ENCODE data around the gene SNX8. TPM values are rescaled to one million over a fixed set of nuclear protein-coding genes. Genes with fewer than 3 reads are reported as not detected.

The SNX8 gene
- total and polyA plus RNA-seq, 2 of the 4 experiments (the other 2 are of a cell fraction), result 7.7 to 55.9 TPM

GRCh38 chr7:2331707-2332106 lies 17.5 kb upstream of the SNX8 start:
- dilution Hi-C loops (cut with HindIII; ENCODE audit: low sequenced_read_pairs, unreplicated experiment) (no loop called here), intact Hi-C loops (cut with micrococcal nuclease) (no loop called here), in situ Hi-C loops (cut with MboI; ENCODE audit: low sequenced_read_pairs) (no loop called here)
- H3K18ac ChIP-seq (ENCODE audit: low read depth, low read length), result no peak overlapping the region
- no peak overlapping the region for H3K23ac ChIP-seq (ENCODE audit: low read depth, low read length)
- H3K79me1 ChIP-seq (ENCODE audit: low read depth in 1 of 2, low read length in 2 of 2), result no peaks in the 10 kb centered on the region
- H4K20me1 ChIP-seq (ENCODE audit: insufficient read depth, low read length), result no peaks in the 10 kb centered on the region
- CTCF ChIA-PET, result interaction anchor here (1.9 kb wide), 1 partner anchor 16 kb away, joined by 4 read pairs; no protein-coding TSS in a partner anchor
- H2AK5ac ChIP-seq (ENCODE audit: low read depth, low read length), result no peak overlapping the region
- BruUV-seq (replicated peaks), result no TSS peak
- H2BK5ac ChIP-seq (ENCODE audit: low read depth, low read length, poor library complexity, severe bottlenecking), result no peak overlapping the region
- ATAC-seq (ENCODE audit: low read depth) (no peak), DNase-seq (no peak)
- H3K4ac ChIP-seq (ENCODE audit: low read depth, low read length), result no peak overlapping the region
- H3K14ac ChIP-seq (replicated peaks; ENCODE audit: low read depth, low read length), result no peak overlapping the region
- no peak overlapping the region for H4K8ac ChIP-seq (ENCODE audit: low read depth in 2 of 2, low read length in 2 of 2)
- no peaks in the 10 kb centered on the region for H3K9me1 ChIP-seq (ENCODE audit: insufficient read depth, low read length)
- no peak overlapping the region for H2BK15ac ChIP-seq (ENCODE audit: low read depth, low read length)
- TF ChIP-seq MXI1 (IDR thresholded peaks at IDR 0.05; ENCODE audit: borderline replicate concordance, low read depth, low read length) (no peak), POLR2A (IDR thresholded peaks at IDR 0.05; ENCODE audit: low read depth, low read length) (no peak), MAFK (IDR thresholded peaks at IDR 0.05; ENCODE audit: low read depth, low read length) (no peak), FOS (IDR thresholded peaks at IDR 0.05; ENCODE audit: low read depth, low read length) (no peak), NFE2L2 (IDR thresholded peaks at IDR 0.05; ENCODE audit: low read depth, low read length) (no peak), MAZ (IDR thresholded peaks at IDR 0.05; ENCODE audit: borderline replicate concordance, low read depth, low read length) (no peak), RFX5 (IDR thresholded peaks at IDR 0.05; ENCODE audit: low read depth, low read length) (no peak), ELK1 (IDR thresholded peaks at IDR 0.05; ENCODE audit: borderline replicate concordance, low read depth, low read length) (no peak), CHD1 (IDR thresholded peaks at IDR 0.05; ENCODE audit: low read depth, low read length) (no peak)
- TF ChIP-seq, protein P1, sequence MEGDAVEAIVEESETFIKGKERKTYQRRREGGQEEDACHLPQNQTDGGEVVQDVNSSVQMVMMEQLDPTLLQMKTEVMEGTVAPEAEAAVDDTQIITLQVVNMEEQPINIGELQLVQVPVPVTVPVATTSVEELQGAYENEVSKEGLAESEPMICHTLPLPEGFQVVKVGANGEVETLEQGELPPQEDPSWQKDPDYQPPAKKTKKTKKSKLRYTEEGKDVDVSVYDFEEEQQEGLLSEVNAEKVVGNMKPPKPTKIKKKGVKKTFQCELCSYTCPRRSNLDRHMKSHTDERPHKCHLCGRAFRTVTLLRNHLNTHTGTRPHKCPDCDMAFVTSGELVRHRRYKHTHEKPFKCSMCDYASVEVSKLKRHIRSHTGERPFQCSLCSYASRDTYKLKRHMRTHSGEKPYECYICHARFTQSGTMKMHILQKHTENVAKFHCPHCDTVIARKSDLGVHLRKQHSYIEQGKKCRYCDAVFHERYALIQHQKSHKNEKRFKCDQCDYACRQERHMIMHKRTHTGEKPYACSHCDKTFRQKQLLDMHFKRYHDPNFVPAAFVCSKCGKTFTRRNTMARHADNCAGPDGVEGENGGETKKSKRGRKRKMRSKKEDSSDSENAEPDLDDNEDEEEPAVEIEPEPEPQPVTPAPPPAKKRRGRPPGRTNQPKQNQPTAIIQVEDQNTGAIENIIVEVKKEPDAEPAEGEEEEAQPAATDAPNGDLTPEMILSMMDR (conservative IDR thresholded peaks at IDR 0.05; ENCODE audit: low read depth, low read length), result no peak
- H3K4me1 ChIP-seq (ENCODE audit: control insufficient read depth, insufficient read depth, low read length), result no peaks in the 10 kb centered on the region
- no peak overlapping the region for H3K56ac ChIP-seq (ENCODE audit: extremely low read depth, insufficient read depth, low read length)
- no peak overlapping the region for H2AK9ac ChIP-seq (replicated peaks; ENCODE audit: low read depth, low read length, poor library complexity)
- H3K36me3 ChIP-seq (ENCODE audit: control insufficient read depth, insufficient read depth, low read length), result no peaks in the 10 kb centered on the region
- no peak overlapping the region for H2BK120ac ChIP-seq (ENCODE audit: low read depth, low read length)
- no peak overlapping the region for H4K91ac ChIP-seq (ENCODE audit: insufficient read depth, low read depth, low read length)
- no peaks in the 10 kb centered on the region for H3K27me3 ChIP-seq (ENCODE audit: control insufficient read depth, insufficient read depth, low read length)
- no peak overlapping the region for H3K4me2 ChIP-seq (ENCODE audit: low read depth, low read length)
- no peak overlapping the region for H4K5ac ChIP-seq (ENCODE audit: low read depth, low read length)
- POLR2A ChIA-PET (ENCODE audit: unreplicated experiment), result no interaction called here
- no peak overlapping the region for H3K4me3 ChIP-seq (ENCODE audit: insufficient read depth, low read depth, low read length)
- no peak overlapping the region for H3K9ac ChIP-seq (ENCODE audit: low read depth, low read length)
- H2AFZ ChIP-seq (replicated peaks; ENCODE audit: low read length, poor library complexity), result no peak overlapping the region
- H3K27ac ChIP-seq (ENCODE audit: insufficient read depth, low read length), result no peak overlapping the region
- WGBS, 2 experiments (ENCODE audit: extremely low coverage in 2 of 2, insufficient read length in 1 of 2), result 80% methylated on average over 1 of the region's 6 CpGs; no CpG with 5 or more reads in 1 of the 2 experiments
- no peak overlapping the region for H2BK20ac ChIP-seq (ENCODE audit: low read depth, low read length)
- no peaks in the 10 kb centered on the region for H3K9me3 ChIP-seq (ENCODE audit: control insufficient read depth, insufficient read depth, low read length)

All from IMR-90 (cell line).